SKM-1 treated with dmso at 0.1 percent for 144 hours (cell line): ENCODE results near the gene CCDC50.

Experiments used
- DNase-seq: peaks from one replicate; lab custom pipeline; 2025; ENCODE audit not compliant: unreplicated experiment; lab: John Stamatoyannopoulos, UW

CCDC50 gene

GRCh38 chr3:191415566-191415965, 86.4 kb downstream of the CCDC50 start:
- no peak for DNase-seq

- DNase-seq, result no peak
Observed at GRCh38 chr3:191417457-191417729, 88.2 kb downstream of the CCDC50 start.

DNA sequence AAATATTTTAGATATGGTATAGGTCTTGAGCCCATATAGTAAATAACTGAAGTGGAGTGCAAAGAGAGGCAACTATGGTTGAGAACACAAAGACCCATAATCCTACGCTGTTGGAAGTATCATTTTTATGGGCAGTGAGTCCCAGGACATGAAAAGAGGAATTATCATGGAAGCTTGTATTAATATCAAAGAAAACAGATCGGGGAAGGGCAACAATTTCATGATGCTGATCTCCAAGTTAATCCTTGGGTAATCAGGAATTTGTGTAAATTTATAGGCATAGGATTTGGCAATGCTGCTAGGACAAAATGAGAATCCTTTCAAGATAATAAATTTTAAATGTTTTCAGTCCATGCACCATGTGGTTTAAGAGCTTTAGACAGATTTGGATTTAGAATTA, 91.6 kb downstream of the CCDC50 start:
- no peak for DNase-seq

DNA sequence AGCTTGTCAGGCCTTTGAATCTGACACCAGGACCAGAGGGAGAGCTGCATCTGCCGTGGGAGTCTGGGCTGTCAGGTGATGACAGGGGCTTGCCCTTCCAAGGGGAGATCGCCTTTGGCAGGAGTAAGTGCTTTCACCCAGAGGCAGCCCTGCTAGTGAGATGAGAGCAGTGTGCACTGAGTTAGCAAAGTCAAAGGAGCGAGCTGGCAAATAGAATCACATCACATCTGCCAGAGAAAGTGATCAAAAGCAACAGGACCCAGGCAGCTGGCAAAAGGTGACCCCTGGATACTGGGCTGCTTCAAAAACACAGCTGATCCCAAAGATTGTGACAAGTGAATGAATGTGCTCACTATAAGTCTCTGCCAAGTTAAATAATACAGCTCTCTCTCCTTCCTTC, 95.7 kb downstream of the CCDC50 start:
- DNase-seq, result no peak

DNA sequence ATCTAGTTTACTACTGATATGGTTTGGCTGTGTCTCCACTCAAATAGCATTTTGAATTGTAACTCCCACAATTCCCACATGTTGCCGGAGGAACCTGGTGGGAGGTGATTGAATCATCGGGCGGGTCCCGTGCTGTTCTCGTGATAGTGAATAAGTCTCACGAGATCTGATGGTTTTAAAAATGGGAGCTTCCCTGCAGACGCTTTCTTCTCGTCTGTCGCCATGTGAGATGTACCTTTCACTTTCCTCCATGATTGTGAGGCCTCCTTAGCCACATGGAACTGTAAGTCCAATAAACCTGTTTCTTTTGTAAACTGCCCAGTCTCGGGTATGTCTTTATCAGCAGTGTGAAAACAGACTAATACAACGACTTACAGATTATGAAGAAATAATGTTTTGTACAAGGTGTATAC, 96.1 kb downstream of the CCDC50 start:
- DNase-seq, result no peak

DNA sequence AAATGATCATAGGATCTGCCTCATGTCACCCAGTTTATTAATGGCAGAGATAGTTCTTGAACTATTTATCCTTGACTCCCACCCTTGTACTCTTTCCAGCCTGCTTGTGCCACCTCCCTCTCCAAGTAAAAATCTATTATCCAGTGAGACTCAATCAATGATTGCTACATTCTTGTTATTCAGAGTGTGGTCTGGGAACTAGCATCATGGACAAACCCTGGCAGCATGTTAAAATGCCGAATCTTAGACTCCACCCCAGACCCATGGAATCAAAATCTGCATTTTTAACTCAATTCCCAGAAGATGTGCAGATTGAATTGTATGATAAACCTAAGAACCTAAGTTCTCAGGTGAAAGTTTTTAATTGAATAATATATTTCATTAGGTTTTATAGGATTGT, 97.1 kb downstream of the CCDC50 start:
- no peak for DNase-seq

DNA sequence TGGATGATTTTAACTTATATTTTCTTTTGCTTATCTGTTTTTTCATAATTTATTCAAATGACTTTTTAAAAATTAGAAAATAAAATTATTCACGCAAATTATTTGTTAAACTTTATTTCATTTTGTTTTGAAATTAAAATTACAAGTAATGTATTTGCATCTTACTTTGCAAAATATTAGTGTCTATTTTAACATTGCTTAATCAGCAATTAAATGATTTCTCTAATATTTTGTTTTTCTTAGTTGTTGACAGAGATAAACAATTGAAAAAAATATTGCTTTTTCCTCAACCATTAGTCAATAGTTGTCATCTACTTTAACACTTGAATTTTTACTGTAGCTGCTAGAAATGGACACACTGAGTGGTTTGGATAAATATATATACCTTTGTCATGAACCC, 99.0 kb downstream of the CCDC50 start:
- no peak for DNase-seq

DNA sequence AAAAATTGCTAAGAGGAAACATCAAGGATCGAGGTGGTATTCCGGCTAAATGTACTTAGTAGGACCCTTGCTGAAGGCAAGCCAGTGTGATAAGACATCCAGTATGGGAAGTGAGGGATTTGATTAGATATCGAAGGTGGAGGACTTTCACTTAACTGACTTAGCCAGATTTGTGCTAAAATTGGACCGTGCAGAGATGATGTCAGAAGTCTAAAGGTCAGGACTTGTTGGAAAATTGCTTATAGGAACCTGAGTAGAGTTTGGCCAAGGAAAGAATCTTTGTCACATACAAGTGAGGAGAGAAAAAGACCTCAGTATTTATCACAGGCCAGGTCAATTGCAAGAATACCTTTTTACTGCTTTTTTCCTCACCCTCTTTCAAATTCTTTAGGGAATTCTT, 100.9 kb downstream of the CCDC50 start:
- no peak for DNase-seq

GRCh38 chr3:191431160-191431822, 102.1 kb downstream of the CCDC50 start:
- DNase-seq, result no peak

DNA sequence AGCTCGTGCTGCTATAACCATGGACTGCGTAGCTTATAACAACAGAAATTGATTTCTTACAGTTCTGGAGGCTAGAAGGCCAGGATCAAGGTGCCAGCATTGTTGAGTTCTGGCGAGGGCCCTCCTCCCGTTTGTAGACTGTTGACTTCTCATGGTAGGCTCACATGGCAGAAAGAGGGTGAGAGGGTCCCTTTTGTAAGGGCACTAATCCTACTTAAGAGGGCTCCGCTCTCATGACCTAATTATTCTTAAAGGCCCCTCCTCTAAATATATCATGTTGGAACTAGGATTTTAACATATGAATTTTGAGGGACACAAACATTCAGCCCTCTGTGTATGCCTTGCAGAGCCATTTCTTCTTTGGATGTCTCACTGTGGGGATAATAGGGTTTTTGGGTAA, 103.0 kb downstream of the CCDC50 start:
- no peak for DNase-seq

DNA sequence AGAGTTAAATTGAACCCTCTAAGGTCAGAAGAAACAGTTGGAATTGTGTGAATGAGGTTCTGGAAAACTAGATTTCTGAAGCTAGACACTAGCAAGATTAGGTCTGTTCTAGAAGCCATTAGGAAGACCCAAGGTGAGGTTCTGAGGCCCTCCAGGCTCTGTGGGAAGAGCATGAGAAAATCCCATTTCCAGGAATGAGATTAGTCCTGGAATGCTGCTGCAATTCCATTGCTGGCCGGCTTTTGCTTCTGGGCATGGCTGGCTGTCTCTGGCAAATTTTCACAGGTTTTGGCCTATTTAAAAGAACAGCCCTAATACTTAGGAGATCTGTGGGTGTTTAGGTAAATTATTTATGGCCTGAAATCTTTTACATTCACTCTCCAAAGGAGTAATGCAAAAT, 104.8 kb downstream of the CCDC50 start:
- no peak for DNase-seq

DNA sequence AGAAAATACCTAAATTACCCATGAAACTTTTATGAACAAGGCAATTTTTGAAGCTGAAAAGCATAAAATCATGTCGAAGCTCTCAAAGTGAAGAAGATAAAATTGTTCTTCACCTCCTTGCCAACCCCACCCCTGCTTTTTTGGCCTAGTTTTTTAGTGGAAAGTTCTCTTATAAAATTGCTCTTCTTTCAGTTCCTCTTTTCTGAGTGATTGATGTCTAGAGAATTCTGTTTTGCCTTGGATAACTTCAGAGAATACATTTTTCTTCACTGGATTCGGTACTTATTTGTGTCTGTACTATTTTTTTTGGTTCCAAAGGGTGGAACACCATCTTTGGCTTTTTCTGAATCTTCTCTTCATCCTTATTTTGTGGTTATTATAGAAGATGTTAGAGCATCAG, 106.8 kb downstream of the CCDC50 start:
- DNase-seq, result no peak

GRCh38 chr3:191438150-191438814, 109.1 kb downstream of the CCDC50 start:
- DNase-seq, result no peak

DNA sequence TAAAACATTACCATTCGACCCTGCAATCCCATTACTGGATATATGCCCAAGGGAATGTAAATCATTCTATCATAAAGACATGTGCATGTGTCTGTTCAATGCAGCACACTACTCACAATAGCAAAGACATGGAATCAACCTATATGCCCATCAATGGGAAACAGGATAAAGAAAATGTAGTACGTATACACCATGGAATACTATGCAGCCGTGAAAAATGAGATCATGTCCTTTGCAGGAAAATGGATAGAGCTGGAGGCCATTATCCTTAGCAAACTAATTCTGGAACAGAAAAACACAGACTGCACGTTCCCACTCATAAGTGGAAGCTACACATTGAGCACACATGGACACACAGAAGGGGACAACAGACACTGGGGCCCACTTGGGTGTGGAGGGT, 111.3 kb downstream of the CCDC50 start:
- no peak for DNase-seq

- DNase-seq, result no peak
Observed at GRCh38 chr3:191441687-191442086, 112.5 kb downstream of the CCDC50 start.

- DNase-seq, result no peak
Observed at GRCh38 chr3:191444569-191444968, 115.4 kb downstream of the CCDC50 start.
